Measurements from ENCODE around the gene ANXA1.
"Not testable (repeated sequence)": the region's sequence is repeated elsewhere in the genome, so short reads cannot be mapped to it uniquely, and the experiment has no call there.

The ANXA1 gene

GRCh38 chr9:73167614-73168013 is 15.9 kb downstream of the ANXA1 start:
- no peak for DNase-seq (ENCODE audit: low read depth in 2 of 2)

- no peak for DNase-seq (ENCODE audit: low read depth in 2 of 2)
Observed at GRCh38 chr9:73168298-73168934, 16.8 kb downstream of the ANXA1 start.

DNA sequence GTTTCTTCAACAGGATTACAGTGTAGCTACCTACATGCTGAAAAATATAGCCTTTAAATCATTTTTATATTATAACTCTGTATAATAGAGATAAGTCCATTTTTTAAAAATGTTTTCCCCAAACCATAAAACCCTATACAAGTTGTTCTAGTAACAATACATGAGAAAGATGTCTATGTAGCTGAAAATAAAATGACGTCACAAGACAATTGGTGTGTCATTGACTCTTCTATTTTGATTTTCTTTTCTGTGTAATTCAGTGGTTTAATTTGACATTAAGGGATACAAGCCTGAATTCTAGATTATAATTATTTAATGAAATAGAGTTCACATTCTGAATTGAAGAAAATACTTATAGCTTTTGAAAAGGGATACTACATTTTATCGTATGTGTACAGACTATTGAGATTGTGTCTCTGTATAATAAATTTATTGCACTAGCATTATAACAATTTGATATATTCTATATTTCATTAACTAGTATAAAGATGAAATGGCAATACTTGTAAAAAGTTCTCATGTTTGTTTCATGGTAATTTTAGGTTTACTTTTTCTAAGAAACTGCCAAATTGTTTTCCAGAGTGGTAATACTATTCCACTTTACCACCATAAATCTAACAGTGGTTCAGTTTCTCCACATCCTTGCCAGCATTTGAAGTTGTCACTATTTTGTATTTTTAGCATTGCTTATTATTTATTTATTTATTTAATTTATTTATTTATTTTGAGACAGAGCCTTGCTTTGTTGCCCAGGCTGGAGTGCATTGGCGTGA is 18.7 kb downstream of the ANXA1 start:
- DNase-seq (ENCODE audit: low read depth in 2 of 2) = no peak

GRCh38 chr9:73172901-73173215 is 21.2 kb downstream of the ANXA1 start:
- DNase-seq (ENCODE audit: low read depth in 2 of 2) = no peak

- no peak for DNase-seq (ENCODE audit: low read depth in 2 of 2)
Observed at GRCh38 chr9:73173557-73174329, 22.1 kb downstream of the ANXA1 start.

DNA sequence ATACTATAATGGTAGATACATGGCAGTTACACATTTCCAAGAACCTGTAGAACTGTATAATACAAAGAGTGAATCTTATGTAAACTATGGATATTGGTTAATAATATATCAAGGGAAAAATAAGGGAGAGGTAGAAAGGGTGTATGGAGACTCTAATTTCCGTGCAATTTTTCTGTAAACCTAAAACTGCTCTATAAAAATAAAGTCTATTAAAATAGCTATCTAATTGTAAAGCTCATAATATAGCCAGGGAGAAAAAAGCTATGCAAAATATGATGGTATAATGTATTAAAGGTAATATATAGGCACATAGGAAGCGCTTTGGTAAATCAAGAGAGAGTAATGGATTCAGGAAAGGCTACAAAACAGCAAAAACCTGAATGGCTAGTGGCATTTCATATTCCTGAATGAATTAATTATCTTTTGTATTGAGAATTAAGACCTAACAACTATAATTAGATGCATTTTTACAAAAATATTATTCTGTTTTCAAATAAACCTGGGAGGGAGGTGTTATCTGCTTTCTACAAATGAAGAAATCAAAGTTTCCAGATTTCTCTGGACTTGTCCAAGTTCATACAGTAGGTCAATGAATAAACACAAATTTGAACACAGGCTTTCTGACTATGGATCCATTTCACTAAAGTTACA is 22.8 kb downstream of the ANXA1 start:
- no peak for DNase-seq (ENCODE audit: low read depth in 2 of 2)

DNA sequence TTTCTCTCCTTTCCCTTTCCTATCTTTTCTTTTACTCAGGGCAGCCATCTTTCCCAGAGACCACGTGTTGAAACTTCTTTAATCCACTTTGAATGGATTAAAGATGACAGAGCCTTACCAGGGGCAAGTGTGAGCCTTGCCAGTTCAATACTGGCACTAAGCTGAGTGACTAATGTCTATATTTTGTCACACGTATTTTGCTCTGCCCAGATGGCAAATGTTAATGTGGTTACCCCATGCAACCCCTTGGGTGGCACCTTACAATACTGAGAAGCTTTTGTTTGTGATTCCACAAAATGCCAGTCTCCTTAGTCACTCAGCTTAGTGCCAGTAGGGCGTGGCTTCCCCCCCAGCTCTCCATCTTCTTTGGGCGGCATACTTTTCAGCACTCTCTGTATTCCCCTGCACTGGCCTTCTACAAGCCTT is 24.8 kb downstream of the ANXA1 start:
- no peak for DNase-seq (ENCODE audit: low read depth in 2 of 2)

DNA sequence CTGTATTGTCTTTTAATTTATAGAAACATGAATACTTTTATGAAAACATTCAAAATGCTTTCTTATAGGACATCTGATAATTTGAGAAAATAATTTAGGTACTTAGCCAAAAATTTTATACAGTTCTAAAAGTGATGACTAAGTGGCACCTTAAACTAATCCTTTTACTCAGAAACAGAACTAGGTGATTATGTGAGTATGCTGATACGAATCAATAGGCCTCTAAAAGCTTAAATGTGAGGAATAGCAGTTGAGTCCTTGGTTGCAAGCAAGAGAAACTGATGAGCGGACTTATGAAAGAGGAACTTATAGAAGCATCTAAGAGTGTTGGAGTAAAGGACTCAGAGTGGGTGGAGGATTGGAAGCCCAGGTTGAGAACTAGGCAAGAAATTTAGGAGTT is 26.4 kb downstream of the ANXA1 start:
- no peak for DNase-seq (ENCODE audit: low read depth in 2 of 2)

- DNase-seq (ENCODE audit: low read depth in 2 of 2) = no peak
Observed at GRCh38 chr9:73179589-73179988, 27.9 kb downstream of the ANXA1 start.

DNA sequence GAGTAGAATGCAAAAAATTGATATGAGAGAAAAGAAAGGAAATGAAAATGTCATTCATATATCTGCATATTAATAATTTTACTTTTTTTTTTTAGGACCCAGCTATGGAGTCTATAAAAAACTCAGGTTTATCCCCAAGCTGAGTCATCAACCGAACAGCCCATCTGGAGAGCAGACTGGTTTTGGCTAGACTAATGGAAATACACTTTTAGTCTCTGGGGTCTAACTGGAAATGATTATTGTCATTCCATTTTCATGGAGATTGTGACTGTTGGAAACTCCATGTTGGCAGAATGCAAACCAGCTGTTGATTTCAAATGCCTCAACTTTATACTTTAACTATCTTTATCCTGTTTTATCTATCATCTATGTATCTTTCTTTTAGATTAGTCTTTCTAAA is 28.7 kb downstream of the ANXA1 start:
- no peak for DNase-seq (ENCODE audit: low read depth in 2 of 2)

GRCh38 chr9:73182928-73183327 is 31.3 kb downstream of the ANXA1 start:
- DNase-seq (ENCODE audit: low read depth in 2 of 2) = no peak

DNA sequence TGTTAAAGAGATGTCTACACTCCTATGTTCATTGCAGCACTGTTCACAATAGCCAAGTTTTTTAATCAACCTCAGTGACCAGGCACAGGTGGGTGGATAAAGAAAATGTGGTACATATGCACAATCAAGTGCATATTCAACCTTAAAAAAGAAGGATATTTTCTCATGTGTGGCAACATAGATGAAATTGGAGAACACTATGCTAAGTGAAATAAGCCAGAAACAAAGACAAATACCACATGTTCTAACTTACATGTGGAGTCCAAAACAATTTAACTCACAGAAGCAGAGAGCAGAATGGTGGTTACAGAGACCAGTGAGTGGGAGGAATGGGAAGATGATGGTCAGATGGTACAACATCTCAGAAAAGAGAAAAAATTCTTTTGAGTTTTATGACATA is 31.8 kb downstream of the ANXA1 start:
- DNase-seq (ENCODE audit: low read depth in 2 of 2) = no peak

DNA sequence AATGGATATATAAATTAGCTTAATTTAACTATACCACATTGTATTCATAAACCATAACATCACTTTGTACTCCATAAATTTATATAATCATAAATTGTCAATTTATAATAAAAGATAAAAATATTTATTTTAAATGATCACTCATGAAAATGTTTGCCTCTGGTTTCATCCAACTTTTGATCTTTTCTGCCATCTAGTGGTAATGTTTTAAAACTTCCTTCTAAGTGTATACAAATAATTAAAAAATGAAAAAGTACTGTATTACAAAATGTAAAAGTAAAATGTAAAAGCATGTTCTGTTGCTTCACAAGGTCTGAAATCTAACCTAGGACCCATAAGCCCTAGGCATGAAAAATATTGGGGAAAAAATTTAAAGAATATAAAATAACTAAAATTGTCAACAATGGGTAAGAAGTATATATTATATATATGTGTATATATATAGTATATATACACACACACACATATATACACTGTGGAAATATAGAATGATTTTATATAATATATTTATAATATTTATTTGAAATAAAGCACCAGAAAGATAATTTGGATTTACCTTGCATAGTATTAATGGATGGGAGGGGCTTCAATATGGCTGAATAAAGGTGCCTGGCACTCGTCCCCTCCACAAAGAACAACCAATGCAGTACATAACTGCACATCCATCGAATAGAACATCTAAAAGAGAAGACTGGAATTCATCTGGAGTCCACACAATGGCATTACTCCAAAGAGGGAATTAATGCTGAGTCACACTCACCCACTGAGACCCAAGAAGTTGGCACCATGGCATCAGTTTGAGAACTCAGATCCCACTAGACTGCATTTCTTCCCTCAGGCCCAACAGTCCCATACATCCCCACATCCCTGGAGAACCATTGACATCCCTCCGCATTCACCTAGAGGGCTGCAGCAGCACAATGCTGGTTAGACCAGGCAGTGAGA is 32.5 kb downstream of the ANXA1 start:
- DNase-seq (ENCODE audit: low read depth in 2 of 2) = no peak

GRCh38 chr9:73191109-73191508 is 39.4 kb downstream of the ANXA1 start:
- DNase-seq (ENCODE audit: low read depth in 2 of 2) = not testable (repeated sequence)

DNA sequence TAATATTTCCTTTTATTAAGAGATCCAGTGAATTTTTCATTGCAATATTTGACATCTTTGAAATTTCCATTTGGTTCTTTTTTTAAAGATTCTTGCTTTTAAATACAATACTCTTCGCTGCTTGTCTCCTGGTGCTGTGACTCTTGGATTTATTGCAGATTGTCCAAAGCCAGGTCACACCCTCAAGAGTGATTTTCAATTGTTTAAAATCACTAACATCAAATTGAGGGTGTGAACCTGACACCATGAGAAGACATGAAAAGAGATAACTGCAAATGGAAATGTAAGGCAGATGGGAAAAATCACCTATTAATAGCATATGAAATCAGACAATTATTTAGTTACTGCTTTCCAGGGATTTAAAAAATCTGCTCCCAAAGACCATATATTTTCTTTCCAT is 42.6 kb downstream of the ANXA1 start:
- DNase-seq (ENCODE audit: low read depth in 2 of 2) = no peak

- DNase-seq (ENCODE audit: low read depth in 2 of 2) = no peak
Observed at GRCh38 chr9:73199448-73199847, 47.8 kb downstream of the ANXA1 start.

DNA sequence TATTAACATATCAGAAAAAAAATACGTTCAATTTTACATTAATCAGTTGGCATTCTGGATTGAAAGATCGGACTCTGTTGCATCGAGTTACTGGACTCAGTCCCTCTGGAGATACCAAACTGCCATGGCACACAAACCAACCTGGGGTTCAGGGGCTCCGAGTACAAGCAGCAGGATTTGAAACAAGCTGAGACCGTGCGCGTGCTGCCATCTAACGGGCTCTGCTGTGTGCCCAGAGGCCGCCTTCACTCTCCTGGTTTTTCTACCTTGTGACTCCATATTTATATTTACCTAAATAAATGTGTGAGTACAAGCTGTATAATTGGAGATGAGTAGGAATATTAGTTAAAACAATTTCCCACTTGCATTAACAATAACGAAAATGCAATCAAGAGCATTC is 48.2 kb downstream of the ANXA1 start:
- no peak for DNase-seq (ENCODE audit: low read depth in 2 of 2)

GRCh38 chr9:73200694-73201452 is 49.2 kb downstream of the ANXA1 start:
- no peak for DNase-seq (ENCODE audit: low read depth in 2 of 2)

GRCh38 chr9:73202980-73203379 is 51.3 kb downstream of the ANXA1 start:
- no peak for DNase-seq (ENCODE audit: low read depth in 2 of 2)

GRCh38 chr9:73204936-73205335 is 53.3 kb downstream of the ANXA1 start:
- no peak for DNase-seq (ENCODE audit: low read depth in 2 of 2)

GRCh38 chr9:73206851-73207250 is 55.2 kb downstream of the ANXA1 start:
- no peak for DNase-seq (ENCODE audit: low read depth in 2 of 2)
